OCI-LY1 (cell line): ENCODE measurements around the gene RAB1A.

Experiments used
- H2AFZ ChIP-seq: fragments of 200-600 bp; sonication (generic), shearing (Covaris generic); 2 replicates; pipeline ENCODE4 v1.6.0; 2014; ENCODE audit warnings: antibody characterized with exemption, mild to moderate bottlenecking, low read length
- H3F3A ChIP-seq: fragments of 200-600 bp; sonication (generic), shearing (Covaris generic); 2 replicates; pipeline ENCODE4 v1.6.0; 2014; ENCODE audit warnings: mild to moderate bottlenecking, antibody characterized with exemption, low read length, moderate library complexity; ENCODE audit not compliant: insufficient read depth
- H3K27ac ChIP-seq: fragments of 200-600 bp; sonication (generic); 2 replicates; pipeline ENCODE4 v1.5.1; 2014; ENCODE audit warnings: low read length, mixed run types, mild to moderate bottlenecking, low read depth; ENCODE audit not compliant: poor library complexity, severe bottlenecking
- H3K27me3 ChIP-seq: fragments of 200-600 bp; sonication (generic); 2 replicates; pipeline ENCODE4 v1.6.0; 2014; ENCODE audit warnings: antibody characterized with exemption, mild to moderate bottlenecking, low read length, moderate library complexity; ENCODE audit not compliant: insufficient read depth
- H3K36me3 ChIP-seq: fragments of 200-600 bp; sonication (generic); 2 replicates; pipeline ENCODE4 v1.6.1; 2014; ENCODE audit warnings: mild to moderate bottlenecking, antibody characterized with exemption, low read length, moderate library complexity, mixed read lengths; ENCODE audit not compliant: insufficient read depth
- H3K4me1 ChIP-seq: fragments of 200-600 bp; sonication (generic); 2 replicates; pipeline ENCODE4 v1.5.1; 2014; ENCODE audit warnings: mild to moderate bottlenecking, low read length, moderate library complexity; ENCODE audit not compliant: insufficient read depth, severe bottlenecking
- H3K4me2 ChIP-seq: fragments of 200-600 bp; sonication (generic), shearing (Covaris generic); 2 replicates; pipeline ENCODE4 v1.6.1; 2014; ENCODE audit warnings: low read length
- H3K4me3 ChIP-seq: fragments of 200-600 bp; sonication (generic); 2 replicates; pipeline ENCODE4 v1.5.1; 2014; ENCODE audit warnings: low read length, low read depth, mild to moderate bottlenecking, mixed read lengths; ENCODE audit not compliant: poor library complexity, severe bottlenecking
- H3K79me2 ChIP-seq: fragments of 200-600 bp; shearing (Covaris generic); 2 replicates; pipeline ENCODE4 v1.6.1; 2016; ENCODE audit warnings: mixed run types, low read length, mixed read lengths; ENCODE audit not compliant: insufficient read depth
- H3K9ac ChIP-seq: fragments of 200-600 bp; sonication (generic), shearing (Covaris generic); 2 replicates; pipeline ENCODE4 v1.6.1; 2014; ENCODE audit warnings: mild to moderate bottlenecking, low read length, mixed read lengths
- H3K9me2 ChIP-seq: fragments of 200-600 bp; sonication (generic), shearing (Covaris generic); 2 replicates; pipeline ENCODE4 v1.6.1; 2014; ENCODE audit warnings: low read depth, mild to moderate bottlenecking, low read length, mixed read lengths
- H3K9me3 ChIP-seq: fragments of 200-600 bp; shearing (Covaris generic); 2 replicates; pipeline ENCODE4 v1.6.1; 2014; ENCODE audit warnings: low read length, mixed read lengths
- H4K20me1 ChIP-seq: fragments of 200-600 bp; sonication (generic), shearing (Covaris generic); 2 replicates; pipeline ENCODE4 v1.6.0; 2016; ENCODE audit warnings: mild to moderate bottlenecking, low read length; ENCODE audit not compliant: insufficient read depth
- EZH2 ChIP-seq: fragments of 200-600 bp; sonication (generic), shearing (Covaris generic); IDR thresholded peaks from 2 replicates; pipeline ENCODE4 v1.8.0; 2017; ENCODE audit warnings: borderline replicate concordance, mixed run types, mild to moderate bottlenecking, antibody characterized with exemption, low read length, moderate library complexity, mixed read lengths
- TF ChIP-seq, protein P1 (sequence below): fragments of 200-600 bp; sonication (generic), shearing (Covaris generic); IDR thresholded peaks from 2 replicates; pipeline ENCODE4 v1.5.1; 2017; ENCODE audit warnings: mild to moderate bottlenecking, antibody characterized with exemption, low read length, moderate library complexity, mixed read lengths

Gene RAB1A

GRCh38 chr2:65144571-65144970 lies 14.7 kb upstream of the RAB1A start:
- Histone ChIP-seq H2AFZ (no peak overlapping the region), H3K9me2 (no peaks in the 10 kb centered on the region), H3K27ac (no peak overlapping the region), H3K4me3 (no peak overlapping the region), H3K27me3 (no peaks in the 10 kb centered on the region), H3K36me3 (no peaks in the 10 kb centered on the region), H3K9me3 (no peaks in the 10 kb centered on the region), H3F3A (no peaks in the 10 kb centered on the region), H4K20me1 (no peaks in the 10 kb centered on the region), H3K79me2 (no peaks in the 10 kb centered on the region), H3K4me1 (no peaks in the 10 kb centered on the region), H3K9ac (no peak overlapping the region), H3K4me2 (no peak overlapping the region)
- TF ChIP-seq, protein P1, sequence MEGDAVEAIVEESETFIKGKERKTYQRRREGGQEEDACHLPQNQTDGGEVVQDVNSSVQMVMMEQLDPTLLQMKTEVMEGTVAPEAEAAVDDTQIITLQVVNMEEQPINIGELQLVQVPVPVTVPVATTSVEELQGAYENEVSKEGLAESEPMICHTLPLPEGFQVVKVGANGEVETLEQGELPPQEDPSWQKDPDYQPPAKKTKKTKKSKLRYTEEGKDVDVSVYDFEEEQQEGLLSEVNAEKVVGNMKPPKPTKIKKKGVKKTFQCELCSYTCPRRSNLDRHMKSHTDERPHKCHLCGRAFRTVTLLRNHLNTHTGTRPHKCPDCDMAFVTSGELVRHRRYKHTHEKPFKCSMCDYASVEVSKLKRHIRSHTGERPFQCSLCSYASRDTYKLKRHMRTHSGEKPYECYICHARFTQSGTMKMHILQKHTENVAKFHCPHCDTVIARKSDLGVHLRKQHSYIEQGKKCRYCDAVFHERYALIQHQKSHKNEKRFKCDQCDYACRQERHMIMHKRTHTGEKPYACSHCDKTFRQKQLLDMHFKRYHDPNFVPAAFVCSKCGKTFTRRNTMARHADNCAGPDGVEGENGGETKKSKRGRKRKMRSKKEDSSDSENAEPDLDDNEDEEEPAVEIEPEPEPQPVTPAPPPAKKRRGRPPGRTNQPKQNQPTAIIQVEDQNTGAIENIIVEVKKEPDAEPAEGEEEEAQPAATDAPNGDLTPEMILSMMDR: no peak
- TF ChIP-seq EZH2: no peak

DNA sequence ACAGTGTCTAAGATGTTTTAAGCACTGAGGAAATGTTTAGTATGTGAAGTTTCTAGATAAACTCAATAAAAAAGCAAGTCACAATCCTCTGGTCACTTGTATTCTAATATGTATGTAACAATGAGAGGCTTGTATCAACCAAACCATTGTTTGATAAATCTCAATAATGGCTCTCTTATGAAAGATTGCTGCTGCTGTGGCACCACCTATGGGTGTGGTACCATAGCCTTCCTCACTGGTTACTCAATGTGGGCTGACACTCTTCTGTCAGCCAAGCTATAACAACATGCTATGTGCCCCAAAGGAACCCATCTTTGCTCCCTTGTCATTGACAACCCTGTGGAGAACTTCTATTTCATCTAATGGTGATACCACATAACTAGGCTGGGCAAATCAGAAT lies 12.6 kb upstream of the RAB1A start:
- H3K4me2 ChIP-seq: no peak overlapping the region
- H3K36me3 ChIP-seq: no peaks in the 10 kb centered on the region
- no peaks in the 10 kb centered on the region for H3K27me3 ChIP-seq
- H3K27ac ChIP-seq: no peak overlapping the region
- H3K4me1 ChIP-seq: no peaks in the 10 kb centered on the region
- H3K9me2 ChIP-seq: no peaks in the 10 kb centered on the region
- H4K20me1 ChIP-seq: no peaks in the 10 kb centered on the region
- no peaks in the 10 kb centered on the region for H3F3A ChIP-seq
- H3K79me2 ChIP-seq: no peaks in the 10 kb centered on the region
- H3K9ac ChIP-seq: no peak overlapping the region
- no peak overlapping the region for H2AFZ ChIP-seq
- H3K4me3 ChIP-seq: no peak overlapping the region
- TF ChIP-seq, protein P1: peak; percentile 48
- TF ChIP-seq EZH2: no peak
- no peaks in the 10 kb centered on the region for H3K9me3 ChIP-seq

- TF ChIP-seq EZH2: no peak
- TF ChIP-seq, protein P1: no peak
- Histone ChIP-seq H3K4me1 (no peaks in the 10 kb centered on the region), H3K9ac (no peak overlapping the region), H4K20me1 (no peaks in the 10 kb centered on the region), H3K27me3 (no peaks in the 10 kb centered on the region), H3K79me2 (no peaks in the 10 kb centered on the region), H3K4me2 (no peak overlapping the region), H3K27ac (no peak overlapping the region), H2AFZ (no peak overlapping the region), H3K9me2 (no peaks in the 10 kb centered on the region), H3K4me3 (no peak overlapping the region), H3K9me3 (no peaks in the 10 kb centered on the region), H3F3A (no peaks in the 10 kb centered on the region), H3K36me3 (no peaks in the 10 kb centered on the region)
Observed at GRCh38 chr2:65137197-65137775, 7.4 kb upstream of the RAB1A start.
